GM12865 (cell line): Measurements from ENCODE around the gene VWDE.

Experiments
- DNase-seq: peaks from one replicate; pipeline ENCODE4 v3.0.0; 2010; ENCODE audit warnings: low read depth
- H3K4me3 ChIP-seq: 2 replicates; pipeline ENCODE4 v1.5.1; 2011; ENCODE audit warnings: mild to moderate bottlenecking, low read depth, low read length, control low read depth
- CTCF ChIP-seq: IDR thresholded peaks from 2 replicates; pipeline ENCODE4 v1.5.1; 2011; ENCODE audit warnings: low read length, control low read depth, low read depth, inconsistent platforms; ENCODE audit not compliant: insufficient read depth; ENCODE audit errors: missing control alignments

Gene VWDE

GRCh38 chr7:12320987-12321647, 82.5 kb downstream of the VWDE start:
- no peak overlapping the region for H3K4me3 ChIP-seq
- no peak for DNase-seq
- no peak for TF ChIP-seq CTCF

DNA sequence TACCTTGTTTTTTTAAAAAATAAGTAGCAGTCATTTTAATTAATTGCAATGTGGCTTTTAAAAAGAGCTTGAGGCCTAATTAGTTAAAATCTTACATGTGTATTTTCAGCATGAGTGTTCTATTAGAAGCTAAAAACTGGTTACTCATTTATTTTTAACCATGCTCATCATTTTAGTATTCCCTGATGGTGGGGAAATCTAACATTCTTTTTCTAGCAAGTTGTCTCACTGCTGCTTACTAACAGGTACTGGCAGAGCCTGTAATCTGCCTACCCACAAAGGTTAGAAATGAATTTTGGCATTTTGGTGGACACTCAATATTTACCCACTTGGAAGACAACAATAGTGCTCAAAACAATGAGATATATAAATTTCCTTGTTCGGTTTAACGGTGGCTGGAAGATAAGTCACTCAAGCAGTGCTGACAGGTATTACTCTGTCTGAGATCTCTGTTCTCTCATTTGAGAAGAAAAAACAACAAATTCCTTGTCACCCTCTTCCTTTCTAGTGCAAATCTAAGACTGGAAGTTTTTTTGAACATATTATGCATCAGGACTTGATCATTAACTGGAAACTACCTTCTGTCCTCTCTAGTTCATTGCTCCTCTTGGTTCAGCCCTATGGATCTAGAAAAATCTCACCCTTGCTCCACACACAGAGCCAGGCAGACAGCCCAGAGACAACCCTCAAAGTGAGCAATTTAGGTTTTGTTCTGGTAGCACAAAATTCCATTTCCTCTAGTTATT, 83.3 kb downstream of the VWDE start:
- H3K4me3 ChIP-seq = no peak overlapping the region
- DNase-seq = no peak
- no peak for TF ChIP-seq CTCF

- TF ChIP-seq CTCF = no peak
- no peak for DNase-seq
- no peak overlapping the region for H3K4me3 ChIP-seq
Observed at GRCh38 chr7:12317675-12318074, 86.0 kb downstream of the VWDE start.

GRCh38 chr7:12316925-12317324, 86.7 kb downstream of the VWDE start:
- no peak for DNase-seq
- no peak for TF ChIP-seq CTCF

DNA sequence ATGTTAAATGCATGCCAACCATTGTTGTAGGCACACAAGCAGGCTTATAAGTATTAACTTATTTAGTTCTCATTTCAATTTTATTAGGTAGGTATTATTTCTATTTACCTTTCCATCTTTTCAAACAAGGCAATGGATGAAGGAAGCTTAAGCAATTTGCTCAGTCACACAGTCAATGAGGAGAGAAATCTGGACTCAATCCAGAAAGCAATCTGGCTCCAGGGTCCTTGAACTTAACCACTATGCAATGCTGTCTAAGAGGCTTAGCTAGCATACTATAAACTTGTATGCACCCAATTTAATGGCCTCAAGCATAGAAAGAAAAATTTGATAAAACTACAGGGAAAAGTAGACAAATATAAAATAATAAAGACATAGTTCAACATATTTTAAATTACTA, 88.6 kb downstream of the VWDE start:
- TF ChIP-seq CTCF = no peak
- no peak overlapping the region for H3K4me3 ChIP-seq
- no peak for DNase-seq

More at GRCh38 chr7:12316925-12317324, 86.7 kb downstream of the VWDE start:
- no peak overlapping the region for H3K4me3 ChIP-seq

- TF ChIP-seq CTCF = no peak
- no peak for DNase-seq
- no peak overlapping the region for H3K4me3 ChIP-seq
Observed at GRCh38 chr7:12314199-12314598, 89.5 kb downstream of the VWDE start.
